ENCODE measurements around the gene PMPCA. TPM values are rescaled to one million over a fixed set of nuclear protein-coding genes. Genes with fewer than 3 reads are reported as not detected.
A peak's percentile ranks its signal among the peaks of the same experiment; 100 is the strongest.

Gene PMPCA
- total and polyA plus RNA-seq, 2 of the 13 experiments (the other 11 are each of a cell fraction or from before 2014, with no cell fraction given) = 70.2 to 88.4 TPM

- TF ChIP-seq ARID5B (CRISPR knock-in tag; IDR thresholded peaks at IDR 0.05) = no peak
- peak; percentile 84; the same call in 1 of the 2 replicates for TF ChIP-seq ZNF234 (CRISPR knock-in tag; conservative IDR thresholded peaks at IDR 0.05)
- no peak for TF ChIP-seq ZMYM4 (CRISPR knock-in tag; IDR thresholded peaks at IDR 0.05)
- TF ChIP-seq ATF3 (CRISPR knock-in tag; IDR thresholded peaks at IDR 0.05) = no peak
- no peak for TF ChIP-seq SALL2 (CRISPR knock-in tag; IDR thresholded peaks at IDR 0.05)
- TF ChIP-seq CAMTA2 (CRISPR knock-in tag; IDR thresholded peaks at IDR 0.05; ENCODE audit: borderline replicate concordance) = no peak
- no peak for TF ChIP-seq ZNF292 (CRISPR knock-in tag; IDR thresholded peaks at IDR 0.05; ENCODE audit: borderline replicate concordance, low read depth)
- peak; percentile 42; the same call in 1 of the 2 replicates for TF ChIP-seq SIN3A (IDR thresholded peaks at IDR 0.05; ENCODE audit: borderline replicate concordance, low read depth, low read length)
- TF ChIP-seq ZSCAN31 (CRISPR knock-in tag; IDR thresholded peaks at IDR 0.05; ENCODE audit: low read depth) = no peak
- 0 out of 2 replicates have a peak, but pooled peaks have one; percentile 11 for TF ChIP-seq MAFG (CRISPR knock-in tag; IDR thresholded peaks at IDR 0.05)
- no peak for TF ChIP-seq HMG20B (CRISPR knock-in tag; conservative IDR thresholded peaks at IDR 0.05)
- no peak for TF ChIP-seq ZHX1 (CRISPR knock-in tag; IDR thresholded peaks at IDR 0.05; ENCODE audit: low read depth)
- no peak for TF ChIP-seq THAP9 (CRISPR knock-in tag; IDR thresholded peaks at IDR 0.05; ENCODE audit: borderline replicate concordance)
- TF ChIP-seq ZNF30 (CRISPR knock-in tag; IDR thresholded peaks at IDR 0.05) = no peak
- TF ChIP-seq GABPB1 (CRISPR knock-in tag; IDR thresholded peaks at IDR 0.05) = peak; percentile 40
- TF ChIP-seq TFE3 (CRISPR knock-in tag; IDR thresholded peaks at IDR 0.05) = no peak
Measured at GRCh38 chr9:136439481-136440408, 29.3 kb downstream of the PMPCA start, which contains the start of gene INPP5E (continued).

All from HepG2 (cell line).